GM19025 (cell line): ENCODE data around the gene AKR7A2.
"Not testable (repeated sequence)": the region's sequence is repeated elsewhere in the genome, so short reads cannot be mapped to it uniquely, and the experiment has no call there.

Experiments
- ATAC-seq: cut with Tn5 transposase; IDR thresholded peaks from one replicate; pipeline ENCODE4 v1.9.1; 2021; ENCODE audit warnings: mild to moderate bottlenecking, low read depth, moderate library complexity; ENCODE audit not compliant: unreplicated experiment

AKR7A2 gene

GRCh38 chr1:19308509-19308907, 3.4 kb downstream of the AKR7A2 start:
- no peak for ATAC-seq

GRCh38 chr1:19307794-19308508, 4.0 kb downstream of the AKR7A2 start:
- ATAC-seq = no peak

- no peak for ATAC-seq
These were observed 5.0 kb downstream of the AKR7A2 start for GRCh38 chr1:19306941-19307340.

- no peak for ATAC-seq
These were observed 6.1 kb downstream of the AKR7A2 start for GRCh38 chr1:19305880-19306279.

- not testable (repeated sequence) for ATAC-seq
These were observed 7.9 kb downstream of the AKR7A2 start for GRCh38 chr1:19304081-19304480.

GRCh38 chr1:19300211-19300610, 11.7 kb downstream of the AKR7A2 start:
- no peak for ATAC-seq

- ATAC-seq = no peak
These were observed 17.3 kb downstream of the AKR7A2 start for GRCh38 chr1:19294638-19295037.

GRCh38 chr1:19289244-19289643, 22.7 kb downstream of the AKR7A2 start:
- no peak for ATAC-seq

- ATAC-seq = not testable (repeated sequence)
These were observed 23.4 kb downstream of the AKR7A2 start, which contains the start of gene AKR7A3 for GRCh38 chr1:19288324-19289241. TSS of gene AKR7A3 (minus strand) at chr1:19288770. CDS start at chr1:19288709, 61 bp downstream.

- ATAC-seq = no peak
These were observed 24.3 kb downstream of the AKR7A2 start for GRCh38 chr1:19287436-19288185.

- not testable (repeated sequence) for ATAC-seq
These were observed 26.1 kb downstream of the AKR7A2 start for GRCh38 chr1:19285807-19286206.

GRCh38 chr1:19285366-19285765, 26.6 kb downstream of the AKR7A2 start:
- not testable (repeated sequence) for ATAC-seq

GRCh38 chr1:19284881-19285280, 27.1 kb downstream of the AKR7A2 start:
- ATAC-seq = no peak

GRCh38 chr1:19283891-19284290, 28.1 kb downstream of the AKR7A2 start:
- no peak for ATAC-seq

- ATAC-seq = no peak
These were observed 37.3 kb downstream of the AKR7A2 start for GRCh38 chr1:19274636-19275035.

- not testable (repeated sequence) for ATAC-seq
These were observed 38.0 kb downstream of the AKR7A2 start for GRCh38 chr1:19273844-19274531.

GRCh38 chr1:19273106-19273843, 38.7 kb downstream of the AKR7A2 start:
- no peak for ATAC-seq

- no peak for ATAC-seq
These were observed 39.9 kb downstream of the AKR7A2 start for GRCh38 chr1:19272064-19272463.

- not testable (repeated sequence) for ATAC-seq
These were observed 41.6 kb downstream of the AKR7A2 start for GRCh38 chr1:19270343-19270730.
